Gastroesophageal sphincter (tissue), 4 donors: ENCODE measurements around the gene NIFK. TPM values are rescaled to one million over a fixed set of nuclear protein-coding genes. Genes with fewer than 3 reads are reported as not detected.

Source experiments
- ATAC-seq: fragments of 150-250 bp; one replicate; pipeline ENCODE4 v1.9.1; 2016; ENCODE audit warnings: mild to moderate bottlenecking, moderate library complexity
- H3K27ac ChIP-seq, 4 donors: fragments of 200-600 bp; sonication (generic) in 3 of 4; 1 replicate in 3 of 4; 2 replicates in 1 of 4; pipeline ENCODE4 v1.5.1; 2016 to 2019
- H3K27me3 ChIP-seq: fragments of 200-600 bp; sonication (generic); one replicate; pipeline ENCODE4 v1.5.1; 2019
- H3K36me3 ChIP-seq, 2 donors: fragments of 200-600 bp; sonication (generic); one replicate each; pipeline ENCODE4 v1.5.1; 2019; ENCODE audit warnings: control low read depth in 1 of 2
- H3K4me1 ChIP-seq, 3 donors: fragments of 200-600 bp; sonication (generic); 1 replicate in 2 of 3; 2 replicates in 1 of 3; pipeline ENCODE4 v1.5.1; 2016 to 2019; ENCODE audit warnings: control low read depth in 2 of 3
- H3K4me3 ChIP-seq, 2 donors: fragments of 200-600 bp; sonication (generic); one replicate each; pipeline ENCODE4 v1.5.1; 2019; ENCODE audit warnings: mild to moderate bottlenecking in 1 of 2, moderate library complexity in 1 of 2
- H3K9me3 ChIP-seq, 3 donors: fragments of 200-600 bp; sonication (generic); one replicate each; pipeline ENCODE4 v1.5.1; 2017 to 2019; ENCODE audit warnings: control low read depth in 2 of 3
- CTCF ChIP-seq, 4 experiments: fragments of 200-600 bp in 2 of 4; fragments of 450-650 bp in 2 of 4; sonication (generic) in 1 of 4; IDR thresholded peaks; one replicate each; pipeline ENCODE4 v1.5.1; 2017 to 2019; ENCODE audit warnings: antibody characterized with exemption in 4 of 4, mild to moderate bottlenecking in 2 of 4, moderate library complexity in 2 of 4
- EP300 ChIP-seq: sonication (generic); formaldehyde crosslinking; IDR thresholded peaks from one replicate; pipeline ENCODE4 v1.6.1; 2017; ENCODE audit warnings: antibody characterized with exemption, mild to moderate bottlenecking
- POLR2A ChIP-seq, 2 donors: fragments of 450-650 bp; IDR thresholded peaks; one replicate each; pipeline ENCODE4 v1.6.1; 2017; ENCODE audit warnings: antibody characterized with exemption in 2 of 2, mild to moderate bottlenecking in 2 of 2, moderate library complexity in 1 of 2
- POLR2AphosphoS5 ChIP-seq: sonication (generic); formaldehyde crosslinking; IDR thresholded peaks from one replicate; pipeline ENCODE4 v1.6.1; 2017; ENCODE audit warnings: antibody characterized with exemption
- WGBS, 2 donors: methylation state at CpG; one replicate each; pipeline ENCODE4 v1.1.5; 2018; ENCODE audit warnings: low coverage in 1 of 2; 5-methylcytosine and 5-hydroxymethylcytosine counted together
- total RNA-seq, 4 donors: library from RNA; depleted of rRNA; stranded (reverse); fragments of >200 nt; gene quantifications; one replicate each; pipeline ENCODE4 v1.1.0, GENCODE V29; 2016

The NIFK gene
- total RNA-seq, 4 donors from 2014 or later: 16.2 to 92.7 (median 46.7) TPM

GRCh38 chr2:121731366-121731765 lies 5.3 kb downstream of the NIFK start:
- ATAC-seq: no peak
- Histone ChIP-seq H3K4me1 (peaks cover 0 to 23% (median 4%) of the 10 kb centered on the region in 3 donors), H3K9me3 (no peaks in the 10 kb centered on the region), H3K36me3 (peaks cover 0 to 89% of the 10 kb centered on the region in 2 donors), H3K4me3 (no peak overlapping the region), H3K27me3 (no peaks in the 10 kb centered on the region), H3K27ac (no peak overlapping the region)
- no peak for TF ChIP-seq POLR2AphosphoS5
- TF ChIP-seq POLR2A (IDR thresholded peaks at IDR 0.05): no peak
- WGBS, 2 donors: 89 to 94% methylated on average over 3 to 5 of the region's 6 CpGs

- H3K27me3 ChIP-seq: no peaks in the 10 kb centered on the region
- no peaks in the 10 kb centered on the region for H3K4me1 ChIP-seq
- H3K9me3 ChIP-seq: no peaks in the 10 kb centered on the region
- ATAC-seq: no peak
- TF ChIP-seq CTCF (IDR thresholded peaks at IDR 0.05) (no peak), POLR2A (IDR thresholded peaks at IDR 0.05) (no peak), EP300 (no peak), POLR2AphosphoS5 (no peak)
- peaks cover 0 to 72% of the 10 kb centered on the region in 2 donors for H3K36me3 ChIP-seq
- no peak overlapping the region for H3K4me3 ChIP-seq
- no peak overlapping the region for H3K27ac ChIP-seq
Observed at GRCh38 chr2:121727950-121728349, 8.7 kb downstream of the NIFK start.

GRCh38 chr2:121727332-121727731 lies 9.3 kb downstream of the NIFK start:
- H3K9me3 ChIP-seq: no peaks in the 10 kb centered on the region
- TF ChIP-seq POLR2A (IDR thresholded peaks at IDR 0.05) (no peak), POLR2AphosphoS5 (no peak), EP300 (no peak), CTCF (IDR thresholded peaks at IDR 0.05) (no peak)
- H3K4me1 ChIP-seq: no peaks in the 10 kb centered on the region
- WGBS, 2 donors: 75 to 100% methylated on average over 1 to 2 of the region's 2 CpGs
- H3K27me3 ChIP-seq: no peaks in the 10 kb centered on the region
- peaks cover 0 to 66% of the 10 kb centered on the region in 2 donors for H3K36me3 ChIP-seq
- no peak overlapping the region for H3K27ac ChIP-seq
- H3K4me3 ChIP-seq: no peak overlapping the region
- ATAC-seq: no peak

- ATAC-seq: no peak
- 85 to 100% methylated on average over 1 to 5 of the region's 5 CpGs for WGBS, 2 donors
- no peak overlapping the region for H3K27ac ChIP-seq
Observed at GRCh38 chr2:121723316-121723715, 13.4 kb downstream of the NIFK start.

GRCh38 chr2:121722479-121722878 lies 14.2 kb downstream of the NIFK start:
- WGBS, 2 donors: 52 to 64% methylated on average over 2 to 5 of the region's 5 CpGs
- Histone ChIP-seq H3K27me3 (no peaks in the 10 kb centered on the region), H3K4me1 (peaks cover 0 to 11% (median 0%) of the 10 kb centered on the region in 3 donors), H3K9me3 (no peaks in the 10 kb centered on the region), H3K36me3 (peaks cover 0 to 18% of the 10 kb centered on the region in 2 donors), H3K4me3 (no peak overlapping the region), H3K27ac (no peak overlapping the region)
- no peak for TF ChIP-seq POLR2A (IDR thresholded peaks at IDR 0.05)
- no peak for TF ChIP-seq POLR2AphosphoS5
- no peak for TF ChIP-seq EP300
- TF ChIP-seq CTCF (IDR thresholded peaks at IDR 0.05): no peak
- peak; percentile 37 for ATAC-seq

More at GRCh38 chr2:121723316-121723715, 13.4 kb downstream of the NIFK start:
- TF ChIP-seq POLR2A (IDR thresholded peaks at IDR 0.05): no peak
- no peak for TF ChIP-seq POLR2AphosphoS5
- TF ChIP-seq EP300: no peak
- TF ChIP-seq CTCF (IDR thresholded peaks at IDR 0.05): no peak
- Histone ChIP-seq H3K27me3 (no peaks in the 10 kb centered on the region), H3K4me3 (no peak overlapping the region), H3K9me3 (no peaks in the 10 kb centered on the region), H3K36me3 (peaks cover 0 to 26% of the 10 kb centered on the region in 2 donors), H3K4me1 (peaks cover 0 to 10% (median 0%) of the 10 kb centered on the region in 3 donors)
